Right hindlimb (tissue), 1 donor: ENCODE results near the gene CRYZ.
"Not testable (repeated sequence)": the region's sequence is repeated elsewhere in the genome, so short reads cannot be mapped to it uniquely, and the experiment has no call there.

Experiments
- DNase-seq: peaks from one replicate; pipeline ENCODE4 v3.0.0-alpha.2; 2018

Gene CRYZ

GRCh38 chr1:74679811-74680210 is 53.0 kb downstream of the CRYZ start:
- no peak for DNase-seq

GRCh38 chr1:74677926-74678325 is 54.9 kb downstream of the CRYZ start:
- no peak for DNase-seq

- no peak for DNase-seq
These were observed 58.4 kb downstream of the CRYZ start for GRCh38 chr1:74674278-74675048.

GRCh38 chr1:74673351-74674111 is 59.3 kb downstream of the CRYZ start, which contains the start of gene ERICH3:
Gene ERICH3, minus strand, starts transcription at chr1:74673792. Its CDS starts 273 bp downstream, at chr1:74673519.
- peak; percentile 47 for DNase-seq

- not testable (repeated sequence) for DNase-seq
These were observed 62.0 kb downstream of the CRYZ start for GRCh38 chr1:74670866-74671265.
